A549 (cell line): ENCODE data around the gene DHX32. TPM values are rescaled to one million over a fixed set of nuclear protein-coding genes. Genes with fewer than 3 reads are reported as not detected.

Experiments
- ATAC-seq, 2 experiments: fragments of 200-7000 bp in 1 of 2; fragments of >200 bp in 1 of 2; cut with Nextera tagmentation in 1 of 2; cut with Tn5 transposase in 1 of 2; 3 replicates each; pipeline versions ENCODE4 v1.8.0 to v1.9.1; 2018 to 2020; ENCODE audit warnings: mild to moderate bottlenecking in 1 of 2, moderate library complexity in 1 of 2
- CTCF ChIA-PET: fragments of 300-600 bp; sonication (Branson Sonifier 250); formaldehyde crosslinking; extraction: SDS; loops from one replicate; lab custom pipeline; 2021; ENCODE audit warnings: antibody characterized with exemption, inconsistent platforms; lab: Yijun Ruan, JAX
- POLR2A ChIA-PET: fragments of 350-600 bp; formaldehyde crosslinking; extraction: SDS; loops from one replicate; lab custom pipeline; 2021; ENCODE audit warnings: antibody characterized with exemption, inconsistent platforms; lab: Yijun Ruan, JAX
- DNase-seq, 2 experiments: peaks; one replicate each; pipeline versions ENCODE4 v3.0.0 to v3.0.0-alpha.2; 2011 to 2016; ENCODE audit warnings: low read depth in 1 of 2, low spot score in 1 of 2
- FAIRE-seq: peaks from 2 replicates; lab custom pipeline; 2011; peaks lifted over from hg19 to GRCh38; lab: Jason Lieb, UNC
- H3K27ac ChIP-seq, 2 experiments: fragments of >200 bp; sonication (Bioruptor Twin); formaldehyde crosslinking; 3 replicates each; pipeline ENCODE4 v1.5.1; 2016 to 2017
- H3K4me1 ChIP-seq: fragments of >200 bp; sonication (Bioruptor Twin); formaldehyde crosslinking; 3 replicates; pipeline ENCODE4 v1.6.1; 2016
- H3K4me2 ChIP-seq: fragments of >200 bp; sonication (Bioruptor Twin); formaldehyde crosslinking; 3 replicates; pipeline ENCODE4 v1.6.1; 2016
- H3K4me3 ChIP-seq: fragments of >200 bp; sonication (Bioruptor Twin); formaldehyde crosslinking; 3 replicates; pipeline ENCODE4 v1.5.1; 2016
- H3K9me3 ChIP-seq: fragments of >200 bp; sonication (Bioruptor Twin); formaldehyde crosslinking; 3 replicates; pipeline ENCODE4 v1.6.1; 2016
- CBX2 ChIP-seq: fragments of 200-600 bp; sonication (generic); IDR thresholded peaks from 2 replicates; pipeline ENCODE4 v1.6.1; 2016; ENCODE audit warnings: low read depth, mild to moderate bottlenecking, borderline replicate concordance
- CEBPB ChIP-seq, 2 experiments: fragments of >200 bp in 1 of 2; sonication (Bioruptor Twin) in 1 of 2; formaldehyde crosslinking in 1 of 2; IDR thresholded peaks; 2 replicates each; pipeline ENCODE4 v1.6.1; 2012 to 2016
- CHD2 ChIP-seq: fragments of 150-350 bp; IDR thresholded peaks from 2 replicates; pipeline ENCODE4 v1.6.1; 2014; ENCODE audit warnings: low read length; ENCODE audit not compliant: partially characterized antibody
- EHF ChIP-seq: fragments of 250-450 bp; sonication (Bioruptor Pico); IDR thresholded peaks from 2 replicates; pipeline ENCODE4 v1.5.0; 2020; ENCODE audit warnings: mild to moderate bottlenecking
- GATA3 ChIP-seq: IDR thresholded peaks from 2 replicates; pipeline ENCODE4 v1.6.1; 2012; ENCODE audit warnings: borderline replicate concordance
- HDAC2 ChIP-seq: fragments of 200-600 bp; sonication (generic); IDR thresholded peaks from 2 replicates; pipeline ENCODE4 v1.6.1; 2016
- HEYL ChIP-seq: fragments of 250-450 bp; sonication (Bioruptor Pico); IDR thresholded peaks from 2 replicates; pipeline ENCODE4 v1.8.0; 2021; ENCODE audit warnings: mild to moderate bottlenecking, moderate library complexity
- HOXA7 ChIP-seq: fragments of 250-450 bp; sonication (Bioruptor Pico); IDR thresholded peaks from 2 replicates; pipeline ENCODE4 v1.5.0; 2020; ENCODE audit warnings: mild to moderate bottlenecking, moderate library complexity
- MAFK ChIP-seq: fragments of 450-650 bp; IDR thresholded peaks from 2 replicates; pipeline ENCODE4 v1.6.1; 2014; ENCODE audit not compliant: partially characterized antibody
- NFE2L2 ChIP-seq: fragments of 150-350 bp; conservative IDR thresholded peaks from 2 replicates; pipeline ENCODE4 v1.6.1; 2014; ENCODE audit warnings: low read length
- POLR2A ChIP-seq: IDR thresholded peaks from 2 replicates; pipeline ENCODE4 v1.6.1; 2012; ENCODE audit warnings: mild to moderate bottlenecking, low read length
- RAD21 ChIP-seq, 2 experiments: fragments of >200 bp in 1 of 2; sonication (Bioruptor Twin) in 1 of 2; formaldehyde crosslinking in 1 of 2; IDR thresholded peaks in 1 of 2; conservative IDR thresholded peaks in 1 of 2; 2 replicates in 1 of 2; 3 replicates in 1 of 2; pipeline ENCODE4 v1.6.1; 2012 to 2018; ENCODE audit warnings: inconsistent platforms in 1 of 2
- RFX5 ChIP-seq: fragments of 450-650 bp; IDR thresholded peaks from 2 replicates; pipeline ENCODE4 v1.7.1; 2014; ENCODE audit warnings: antibody characterized with exemption, mild to moderate bottlenecking, moderate library complexity
- TFCP2L1 ChIP-seq: fragments of 250-450 bp; sonication (Bioruptor Pico); IDR thresholded peaks from 2 replicates; pipeline ENCODE4 v1.5.0; 2021; ENCODE audit warnings: mild to moderate bottlenecking
- WGBS: methylation state at CpG from one replicate; pipeline ENCODE4 v1.1.6; 2017; ENCODE audit errors: missing lambda C conversion rate; 5-methylcytosine and 5-hydroxymethylcytosine counted together
- polyA plus RNA-seq, 4 experiments: library from polyadenylated mRNA; depleted of rRNA in 3 of 4; stranded (reverse); fragments of >200 nt; fragmentation: RNase III in 1 of 4; extraction: RNeasy Plus Mini Kit Qiagen cat#74134 plus additional on column Dnase treatment in 1 of 4; gene quantifications; 2 replicates in 3 of 4; 3 replicates in 1 of 4; pipeline ENCODE4 v1.2.3, GENCODE V29; 2011 to 2017
- TF ChIP-seq, protein P1 (sequence below): fragments of 200-600 bp; sonication (generic); IDR thresholded peaks from 2 replicates; pipeline ENCODE4 v1.6.1; 2016; ENCODE audit warnings: antibody characterized with exemption, mild to moderate bottlenecking, moderate library complexity
- TF ChIP-seq, protein P2 (sequence below): IDR thresholded peaks from 2 replicates; pipeline ENCODE4 v1.6.1; 2012
- TF ChIP-seq, protein P3 (sequence below): fragments of >200 bp; sonication (Bioruptor Twin); formaldehyde crosslinking; IDR thresholded peaks from 3 replicates; pipeline ENCODE4 v1.5.1; 2016
- TF ChIP-seq, protein P4 (sequence below): fragments of 450-650 bp; IDR thresholded peaks from 2 replicates; pipeline ENCODE4 v1.6.1; 2014; ENCODE audit warnings: antibody characterized with exemption

DHX32 gene
- polyA plus RNA-seq, 2 of the 4 experiments (the other 2 are of a cell fraction) = 37.4 to 61.8 TPM

DNA sequence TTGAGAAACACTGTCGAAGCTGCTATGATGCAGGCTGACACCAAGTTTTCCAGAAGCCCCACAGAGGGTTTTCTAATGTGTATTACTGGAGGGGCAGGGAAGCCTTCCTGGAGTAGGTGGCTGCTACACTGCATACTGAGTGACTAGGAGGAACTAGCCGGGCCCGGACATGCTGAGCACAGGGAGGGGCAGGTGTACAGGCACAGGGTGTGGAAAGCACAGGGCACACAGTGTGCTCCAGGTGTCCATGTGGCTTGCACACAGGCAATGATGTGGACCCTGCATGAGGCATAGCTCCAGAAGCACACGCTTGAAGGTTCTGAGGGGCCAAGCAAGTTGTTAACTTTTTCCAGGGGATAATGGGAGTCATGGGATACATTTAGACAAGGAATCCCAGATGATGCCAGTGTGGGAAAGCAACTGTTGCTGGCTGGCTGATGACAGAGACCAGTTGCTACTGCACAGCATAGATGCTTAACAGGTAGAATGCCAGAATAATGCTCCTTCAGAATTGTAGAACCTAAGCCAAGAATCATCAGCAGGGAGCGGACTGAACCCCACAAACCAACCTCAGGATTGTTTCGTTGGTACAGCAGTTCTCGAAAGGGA, 14.6 kb downstream of the DHX32 start (continued):
- TF ChIP-seq, protein P1, sequence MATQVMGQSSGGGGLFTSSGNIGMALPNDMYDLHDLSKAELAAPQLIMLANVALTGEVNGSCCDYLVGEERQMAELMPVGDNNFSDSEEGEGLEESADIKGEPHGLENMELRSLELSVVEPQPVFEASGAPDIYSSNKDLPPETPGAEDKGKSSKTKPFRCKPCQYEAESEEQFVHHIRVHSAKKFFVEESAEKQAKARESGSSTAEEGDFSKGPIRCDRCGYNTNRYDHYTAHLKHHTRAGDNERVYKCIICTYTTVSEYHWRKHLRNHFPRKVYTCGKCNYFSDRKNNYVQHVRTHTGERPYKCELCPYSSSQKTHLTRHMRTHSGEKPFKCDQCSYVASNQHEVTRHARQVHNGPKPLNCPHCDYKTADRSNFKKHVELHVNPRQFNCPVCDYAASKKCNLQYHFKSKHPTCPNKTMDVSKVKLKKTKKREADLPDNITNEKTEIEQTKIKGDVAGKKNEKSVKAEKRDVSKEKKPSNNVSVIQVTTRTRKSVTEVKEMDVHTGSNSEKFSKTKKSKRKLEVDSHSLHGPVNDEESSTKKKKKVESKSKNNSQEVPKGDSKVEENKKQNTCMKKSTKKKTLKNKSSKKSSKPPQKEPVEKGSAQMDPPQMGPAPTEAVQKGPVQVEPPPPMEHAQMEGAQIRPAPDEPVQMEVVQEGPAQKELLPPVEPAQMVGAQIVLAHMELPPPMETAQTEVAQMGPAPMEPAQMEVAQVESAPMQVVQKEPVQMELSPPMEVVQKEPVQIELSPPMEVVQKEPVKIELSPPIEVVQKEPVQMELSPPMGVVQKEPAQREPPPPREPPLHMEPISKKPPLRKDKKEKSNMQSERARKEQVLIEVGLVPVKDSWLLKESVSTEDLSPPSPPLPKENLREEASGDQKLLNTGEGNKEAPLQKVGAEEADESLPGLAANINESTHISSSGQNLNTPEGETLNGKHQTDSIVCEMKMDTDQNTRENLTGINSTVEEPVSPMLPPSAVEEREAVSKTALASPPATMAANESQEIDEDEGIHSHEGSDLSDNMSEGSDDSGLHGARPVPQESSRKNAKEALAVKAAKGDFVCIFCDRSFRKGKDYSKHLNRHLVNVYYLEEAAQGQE = no peak
- TF ChIP-seq HEYL (CRISPR knock-in tag) (no peak), RFX5 (no peak)

DNA sequence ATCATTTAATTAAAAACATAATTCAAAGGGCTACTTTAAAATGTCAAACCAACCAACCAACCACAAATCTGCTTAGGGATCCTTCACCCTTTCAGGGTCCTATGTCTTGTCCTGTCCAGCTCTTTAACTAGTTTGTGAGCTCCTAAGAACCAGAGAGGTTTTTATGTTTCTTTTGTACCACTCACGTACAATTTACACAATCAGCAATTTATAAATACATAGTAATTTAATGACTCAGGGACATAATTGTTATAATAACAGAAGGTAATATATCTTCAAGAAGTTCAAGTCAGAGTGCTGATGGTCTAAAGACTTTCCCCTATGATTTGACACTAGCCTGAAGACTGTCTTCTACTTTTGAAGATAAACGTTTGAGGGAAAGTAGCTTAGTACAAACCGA, 16.0 kb downstream of the DHX32 start:
- no peaks in the 10 kb centered on the region for H3K9me3 ChIP-seq
- H3K4me3 ChIP-seq = no peak overlapping the region
- 0 out of 3 replicates have a peak, but pooled peaks cover 4% of the 10 kb centered on the region for H3K4me1 ChIP-seq
- DNase-seq (no peak), FAIRE-seq (no peak), ATAC-seq (no peak)
- WGBS = 89% methylated on average over 3 of the region's 3 CpGs
- ChIA-PET POLR2A (interaction anchor here (0.6 kb wide), 1 partner anchor 11 kb away, joined by 8 read pairs; no protein-coding TSS in a partner anchor), CTCF (interaction anchor here (1.6 to 2.1 kb wide), 3 partner anchors 9 to 847 kb away, joined by 3 to 11 read pairs (median 8); no protein-coding TSS in a partner anchor)
- TF ChIP-seq MAFK = peak; percentile 78
- TF ChIP-seq CBX2 = no peak
- no peak for TF ChIP-seq HDAC2
- TF ChIP-seq, protein P2, sequence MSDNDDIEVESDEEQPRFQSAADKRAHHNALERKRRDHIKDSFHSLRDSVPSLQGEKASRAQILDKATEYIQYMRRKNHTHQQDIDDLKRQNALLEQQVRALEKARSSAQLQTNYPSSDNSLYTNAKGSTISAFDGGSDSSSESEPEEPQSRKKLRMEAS = no peak
- no peak for TF ChIP-seq TFCP2L1
- TF ChIP-seq HEYL (CRISPR knock-in tag) = no peak
- no peak overlapping the region for H3K27ac ChIP-seq
- no peak overlapping the region for H3K4me2 ChIP-seq

DNA sequence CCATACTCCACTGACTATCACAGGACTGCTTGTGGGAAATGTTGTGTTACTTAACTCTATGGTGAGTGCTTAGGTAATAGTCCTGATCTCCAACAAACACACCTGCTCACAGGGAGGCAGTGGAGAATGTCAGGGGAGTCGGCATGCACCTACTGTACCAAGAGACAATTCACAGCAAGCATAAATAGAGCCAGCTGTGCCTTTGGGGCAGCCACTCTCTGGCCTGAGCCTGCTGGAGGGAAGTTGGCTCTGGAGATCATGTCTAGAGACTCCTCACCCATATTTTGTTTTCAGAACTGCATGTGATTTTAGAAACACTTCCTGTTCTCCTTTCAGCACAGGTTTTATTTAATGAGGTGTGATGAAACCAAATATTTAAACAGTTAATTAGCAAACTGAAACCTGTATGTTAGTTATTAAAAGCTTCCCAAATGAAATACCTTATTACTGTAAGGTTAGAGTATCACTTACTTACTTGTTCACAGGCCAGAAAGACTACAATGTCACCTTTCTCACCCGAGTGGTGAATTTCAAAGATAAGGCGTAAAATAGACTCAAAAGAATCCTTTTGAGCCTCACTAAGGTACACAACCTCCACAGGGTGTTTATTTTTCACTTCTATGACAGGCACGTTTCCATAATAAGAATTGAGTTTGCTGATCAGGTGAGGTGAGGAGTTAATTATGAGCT, 21.8 kb downstream of the DHX32 start:
- POLR2A ChIA-PET = no interaction called here
- FAIRE-seq = no peak

More for the DNA sequence above, 21.8 kb downstream of the DHX32 start:
- TF ChIP-seq EHF (CRISPR knock-in tag) (no peak), CHD2 (no peak), GATA3 (no peak), NFE2L2 (no peak), CEBPB (IDR thresholded peaks at IDR 0.05) (no peak), RAD21 (conservative IDR thresholded peaks at IDR 0.05 in 1 of 2, IDR thresholded peaks at IDR 0.05 in 1 of 2) (no peak), HOXA7 (no peak), POLR2A (no peak)
- TF ChIP-seq, protein P3, sequence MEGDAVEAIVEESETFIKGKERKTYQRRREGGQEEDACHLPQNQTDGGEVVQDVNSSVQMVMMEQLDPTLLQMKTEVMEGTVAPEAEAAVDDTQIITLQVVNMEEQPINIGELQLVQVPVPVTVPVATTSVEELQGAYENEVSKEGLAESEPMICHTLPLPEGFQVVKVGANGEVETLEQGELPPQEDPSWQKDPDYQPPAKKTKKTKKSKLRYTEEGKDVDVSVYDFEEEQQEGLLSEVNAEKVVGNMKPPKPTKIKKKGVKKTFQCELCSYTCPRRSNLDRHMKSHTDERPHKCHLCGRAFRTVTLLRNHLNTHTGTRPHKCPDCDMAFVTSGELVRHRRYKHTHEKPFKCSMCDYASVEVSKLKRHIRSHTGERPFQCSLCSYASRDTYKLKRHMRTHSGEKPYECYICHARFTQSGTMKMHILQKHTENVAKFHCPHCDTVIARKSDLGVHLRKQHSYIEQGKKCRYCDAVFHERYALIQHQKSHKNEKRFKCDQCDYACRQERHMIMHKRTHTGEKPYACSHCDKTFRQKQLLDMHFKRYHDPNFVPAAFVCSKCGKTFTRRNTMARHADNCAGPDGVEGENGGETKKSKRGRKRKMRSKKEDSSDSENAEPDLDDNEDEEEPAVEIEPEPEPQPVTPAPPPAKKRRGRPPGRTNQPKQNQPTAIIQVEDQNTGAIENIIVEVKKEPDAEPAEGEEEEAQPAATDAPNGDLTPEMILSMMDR = no peak
- TF ChIP-seq, protein P4, sequence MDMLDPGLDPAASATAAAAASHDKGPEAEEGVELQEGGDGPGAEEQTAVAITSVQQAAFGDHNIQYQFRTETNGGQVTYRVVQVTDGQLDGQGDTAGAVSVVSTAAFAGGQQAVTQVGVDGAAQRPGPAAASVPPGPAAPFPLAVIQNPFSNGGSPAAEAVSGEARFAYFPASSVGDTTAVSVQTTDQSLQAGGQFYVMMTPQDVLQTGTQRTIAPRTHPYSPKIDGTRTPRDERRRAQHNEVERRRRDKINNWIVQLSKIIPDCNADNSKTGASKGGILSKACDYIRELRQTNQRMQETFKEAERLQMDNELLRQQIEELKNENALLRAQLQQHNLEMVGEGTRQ = no peak
- no peak for DNase-seq
- Histone ChIP-seq H3K4me1 (no peaks in the 10 kb centered on the region), H3K9me3 (no peaks in the 10 kb centered on the region), H3K4me3 (no peak overlapping the region), H3K27ac (no peak overlapping the region), H3K4me2 (no peak overlapping the region)
- ATAC-seq = no peak
- CTCF ChIA-PET = interaction anchor here (1.3 to 1.5 kb wide), 2 partner anchors 9 to 11 kb away, joined by 3 to 5 read pairs; no protein-coding TSS in a partner anchor
- WGBS = 89% methylated on average over 4 of the region's 4 CpGs
